Colonic mucosa (tissue), 4 donors: ENCODE results near the gene AFF1. TPM values are rescaled to one million over a fixed set of nuclear protein-coding genes. Genes with fewer than 3 reads are reported as not detected.
A peak's percentile ranks its signal among the peaks of the same experiment; 100 is the strongest.

Source experiments
- DNase-seq: peaks from one replicate; pipeline ENCODE4 v3.0.0-alpha.2; 2020
- H3K27ac ChIP-seq: fragments of 200-600 bp; one replicate; pipeline ENCODE4 v1.8.0; 2021
- H3K27me3 ChIP-seq: fragments of 200-600 bp; one replicate; pipeline ENCODE4 v1.8.0; 2021
- H3K36me3 ChIP-seq: fragments of 200-600 bp; one replicate; pipeline ENCODE4 v1.8.0; 2021
- H3K4me1 ChIP-seq: fragments of 200-600 bp; one replicate; pipeline ENCODE4 v1.8.0; 2021; ENCODE audit warnings: mild to moderate bottlenecking
- H3K4me3 ChIP-seq: fragments of 200-600 bp; one replicate; pipeline ENCODE4 v1.8.0; 2021
- H3K9ac ChIP-seq, 2 donors: one replicate each; pipeline ENCODE4 v1.7.0; 2013; ENCODE audit warnings: control low read depth in 2 of 2, low read depth in 2 of 2, low read length in 2 of 2
- H3K9me3 ChIP-seq: fragments of 200-600 bp; one replicate; pipeline ENCODE4 v1.8.0; 2021
- CTCF ChIP-seq: fragments of 200-600 bp; IDR thresholded peaks from one replicate; pipeline ENCODE4 v1.8.0; 2022; ENCODE audit warnings: antibody characterized with exemption, mild to moderate bottlenecking
- intact Hi-C: fragments of 100-400 bp; cut with DNase I; formaldehyde crosslinking; loops from one replicate; pipeline ENCODE4 v1.14.1; 2022
- total RNA-seq, 2 donors: library from RNA; stranded (reverse); fragmentation: NEBNext Ultra II Directional in 1 of 2; extraction: Animal tissue kit (Norgen Biotek cat#: 25700) in 1 of 2; gene quantifications; one replicate each; pipeline ENCODE4 v1.2.1, GENCODE V29; 2021
- donor health status: healthy.
- donor health status: DM: no; HTN: no; CAD: no.
- donor health status: DM: no; HTN: no; CAD: no.

The AFF1 gene
- total RNA-seq, 2 donors from 2014 or later: 73.5 to 104 TPM

- Histone ChIP-seq H3K9ac (peak overlapping the region in 1 of 2 donors; percentile 0), H3K27me3 (no peaks in the 10 kb centered on the region), H3K4me1 (peaks cover 21% of the 10 kb centered on the region), H3K9me3 (no peaks in the 10 kb centered on the region), H3K27ac (peak overlapping the region; percentile 42), H3K36me3 (no peaks in the 10 kb centered on the region), H3K4me3 (no peak overlapping the region)
- no peak for TF ChIP-seq CTCF
- intact Hi-C loops: no loop called here
- DNase-seq: no peak
Measured at GRCh38 chr4:87025023-87025613, 90.3 kb downstream of the AFF1 start.

- no peak overlapping the region for H3K4me3 ChIP-seq
- peaks cover 21% of the 10 kb centered on the region for H3K4me1 ChIP-seq
- intact Hi-C loops: no loop called here
- peak; percentile 81 for DNase-seq
- peak overlapping the region in 1 of 2 donors; percentile 0 for H3K9ac ChIP-seq
- H3K9me3 ChIP-seq: no peaks in the 10 kb centered on the region
- H3K36me3 ChIP-seq: no peaks in the 10 kb centered on the region
- peak overlapping the region; percentile 42 for H3K27ac ChIP-seq
- no peak for TF ChIP-seq CTCF
- no peaks in the 10 kb centered on the region for H3K27me3 ChIP-seq
Measured at GRCh38 chr4:87025614-87026041, 90.8 kb downstream of the AFF1 start.

- DNase-seq: no peak
- peak overlapping the region; percentile 42 for H3K27ac ChIP-seq
- H3K4me3 ChIP-seq: no peak overlapping the region
- no peaks in the 10 kb centered on the region for H3K36me3 ChIP-seq
- no peak for TF ChIP-seq CTCF
- H3K9me3 ChIP-seq: no peaks in the 10 kb centered on the region
- H3K27me3 ChIP-seq: no peaks in the 10 kb centered on the region
- intact Hi-C loops: no loop called here
- H3K9ac ChIP-seq: peak overlapping the region in 1 of 2 donors; percentile 19
- H3K4me1 ChIP-seq: peaks cover 25% of the 10 kb centered on the region
Measured at GRCh38 chr4:87026800-87027495, 92.1 kb downstream of the AFF1 start.

- no peak for DNase-seq
- Histone ChIP-seq H3K36me3 (no peaks in the 10 kb centered on the region), H3K27me3 (no peaks in the 10 kb centered on the region), H3K9ac (no peak overlapping the region), H3K4me1 (peaks cover 38% of the 10 kb centered on the region), H3K4me3 (no peak overlapping the region), H3K9me3 (no peaks in the 10 kb centered on the region), H3K27ac (no peak overlapping the region)
- intact Hi-C loops: no loop called here
- TF ChIP-seq CTCF: no peak
Measured at GRCh38 chr4:87029356-87029755, 94.5 kb downstream of the AFF1 start.

GRCh38 chr4:87030124-87030523 is 95.3 kb downstream of the AFF1 start:
- no peak for TF ChIP-seq CTCF
- intact Hi-C loops: no loop called here
- Histone ChIP-seq H3K9me3 (no peaks in the 10 kb centered on the region), H3K27ac (peak overlapping the region; percentile 57), H3K36me3 (no peaks in the 10 kb centered on the region), H3K27me3 (no peaks in the 10 kb centered on the region), H3K4me1 (peaks cover 36% of the 10 kb centered on the region), H3K4me3 (no peak overlapping the region), H3K9ac (no peak overlapping the region)
- no peak for DNase-seq
